ENCODE measurements around the gene IL1RN.

Gene IL1RN

GRCh38 chr2:113102133-113102532 lies 25.3 kb upstream of the IL1RN start:
- DNase-seq (ENCODE audit: low read depth, low spot score), result no peak
- peak overlapping the region; percentile 35 for H3K27ac ChIP-seq

- no peak overlapping the region for H3K27ac ChIP-seq
- no peak for DNase-seq (ENCODE audit: low read depth, low spot score)
Measured at GRCh38 chr2:113103277-113103676, 24.1 kb upstream of the IL1RN start.

- H3K27ac ChIP-seq, result no peak overlapping the region
- DNase-seq (ENCODE audit: low read depth, low spot score), result no peak
Measured at GRCh38 chr2:113104054-113104611, 23.3 kb upstream of the IL1RN start.

GRCh38 chr2:113105047-113105785 lies 22.2 kb upstream of the IL1RN start:
- DNase-seq (ENCODE audit: low read depth, low spot score), result no peak
- H3K27ac ChIP-seq, result no peak overlapping the region

GRCh38 chr2:113111121-113111520 lies 16.3 kb upstream of the IL1RN start:
- H3K27ac ChIP-seq, result peak overlapping the region; percentile 95
- no peak for DNase-seq (ENCODE audit: low read depth, low spot score)

GRCh38 chr2:113111823-113112287 lies 15.5 kb upstream of the IL1RN start:
- DNase-seq (ENCODE audit: low read depth, low spot score), result peak; percentile 74
- H3K27ac ChIP-seq, result peak overlapping the region; percentile 95

- no peak for DNase-seq (ENCODE audit: low read depth, low spot score)
Measured at GRCh38 chr2:113112441-113112840, 15.0 kb upstream of the IL1RN start.

GRCh38 chr2:113112871-113113270 lies 14.5 kb upstream of the IL1RN start:
- DNase-seq (ENCODE audit: low read depth, low spot score), result no peak
- H3K27ac ChIP-seq, result peak overlapping the region; percentile 95

More at GRCh38 chr2:113112441-113112840, 15.0 kb upstream of the IL1RN start:
- peak overlapping the region; percentile 95 for H3K27ac ChIP-seq

GRCh38 chr2:113113807-113114206 lies 13.6 kb upstream of the IL1RN start:
- DNase-seq (ENCODE audit: low read depth, low spot score), result no peak
- H3K27ac ChIP-seq, result peak overlapping the region; percentile 95

- peak; percentile 91 for DNase-seq (ENCODE audit: low read depth, low spot score)
- peak overlapping the region; percentile 95 for H3K27ac ChIP-seq
Measured at GRCh38 chr2:113114224-113114945, 13.0 kb upstream of the IL1RN start.

GRCh38 chr2:113114996-113115395 lies 12.4 kb upstream of the IL1RN start:
- DNase-seq (ENCODE audit: low read depth, low spot score), result no peak
- peak overlapping the region; percentile 95 for H3K27ac ChIP-seq

- no peak for DNase-seq (ENCODE audit: low read depth, low spot score)
- peak overlapping the region; percentile 95 for H3K27ac ChIP-seq
Measured at GRCh38 chr2:113116100-113116958, 11.1 kb upstream of the IL1RN start.

- peak; percentile 100 for DNase-seq (ENCODE audit: low read depth, low spot score)
- H3K27ac ChIP-seq, result peak overlapping the region; percentile 95
Measured at GRCh38 chr2:113117541-113118262, 9.7 kb upstream of the IL1RN start.

GRCh38 chr2:113118263-113118657 lies 9.1 kb upstream of the IL1RN start:
- H3K27ac ChIP-seq, result peak overlapping the region; percentile 95
- no peak for DNase-seq (ENCODE audit: low read depth, low spot score)

- H3K27ac ChIP-seq, result peak overlapping the region; percentile 95
- DNase-seq (ENCODE audit: low read depth, low spot score), result no peak
Measured at GRCh38 chr2:113119111-113119510, 8.3 kb upstream of the IL1RN start.

GRCh38 chr2:113120861-113121260 lies 6.5 kb upstream of the IL1RN start:
- DNase-seq (ENCODE audit: low read depth, low spot score), result no peak
- H3K27ac ChIP-seq, result peak overlapping the region; percentile 95

- H3K27ac ChIP-seq, result peak overlapping the region; percentile 95
- no peak for DNase-seq (ENCODE audit: low read depth, low spot score)
Measured at GRCh38 chr2:113122364-113122763, 5.0 kb upstream of the IL1RN start.

GRCh38 chr2:113123726-113124125 lies 3.7 kb upstream of the IL1RN start:
- no peak for DNase-seq (ENCODE audit: low read depth, low spot score)
- peak overlapping the region; percentile 95 for H3K27ac ChIP-seq

- peak overlapping the region; percentile 95 for H3K27ac ChIP-seq
- DNase-seq (ENCODE audit: low read depth, low spot score), result no peak
Measured at GRCh38 chr2:113124181-113124961, 3.0 kb upstream of the IL1RN start.

Data from epithelial cell of prostate (primary cell).